HFFc6 (cell line): Measurements from ENCODE around the gene CBX7. TPM values are rescaled to one million over a fixed set of nuclear protein-coding genes. Genes with fewer than 3 reads are reported as not detected.

Experiments
- DNase-seq: peaks from one replicate; pipeline ENCODE4 v3.0.0-alpha.2; 2018
- H3K27ac Mint-ChIP-seq: 2 replicates; pipeline ENCODE4 v1.8.0; 2020; ENCODE audit warnings: mild to moderate bottlenecking, mixed read lengths
- H3K27me3 Mint-ChIP-seq: 2 replicates; pipeline ENCODE4 v1.8.0; 2021; ENCODE audit warnings: mild to moderate bottlenecking, moderate library complexity, mixed read lengths; ENCODE audit not compliant: insufficient read depth
- H3K36me3 Mint-ChIP-seq: 2 replicates; pipeline ENCODE4 v1.8.0; 2021; ENCODE audit warnings: low read depth, mixed read lengths
- H3K4me1 Mint-ChIP-seq: 2 replicates; pipeline ENCODE4 v1.8.0; 2020; ENCODE audit warnings: low read depth, mixed read lengths
- H3K4me3 Mint-ChIP-seq: 2 replicates; pipeline ENCODE4 v1.8.0; 2020; ENCODE audit warnings: mild to moderate bottlenecking, moderate library complexity, mixed read lengths
- H3K9me3 Mint-ChIP-seq: 2 replicates; pipeline ENCODE4 v1.8.0; 2020; ENCODE audit warnings: mild to moderate bottlenecking, mixed read lengths
- total RNA-seq, 6 experiments: library from RNA; stranded (reverse); fragmentation: NEBNext Ultra II Directional; extraction: Animal tissue kit (Norgen Biotek cat#: 25700); gene quantifications; 2 replicates in 1 of 6; 3 replicates in 5 of 6; pipeline ENCODE4 v1.2.3, GENCODE V29; 2021
- TF ChIP-seq, protein P1 (sequence below): fragments of 200-600 bp; sonication (generic); IDR thresholded peaks from 2 replicates; pipeline ENCODE4 v1.5.0; 2021; ENCODE audit warnings: antibody characterized with exemption, mild to moderate bottlenecking

The CBX7 gene
- total RNA-seq, 6 experiments from 2014 or later: 6.2 to 7.2 (median 6.8) TPM

DNA sequence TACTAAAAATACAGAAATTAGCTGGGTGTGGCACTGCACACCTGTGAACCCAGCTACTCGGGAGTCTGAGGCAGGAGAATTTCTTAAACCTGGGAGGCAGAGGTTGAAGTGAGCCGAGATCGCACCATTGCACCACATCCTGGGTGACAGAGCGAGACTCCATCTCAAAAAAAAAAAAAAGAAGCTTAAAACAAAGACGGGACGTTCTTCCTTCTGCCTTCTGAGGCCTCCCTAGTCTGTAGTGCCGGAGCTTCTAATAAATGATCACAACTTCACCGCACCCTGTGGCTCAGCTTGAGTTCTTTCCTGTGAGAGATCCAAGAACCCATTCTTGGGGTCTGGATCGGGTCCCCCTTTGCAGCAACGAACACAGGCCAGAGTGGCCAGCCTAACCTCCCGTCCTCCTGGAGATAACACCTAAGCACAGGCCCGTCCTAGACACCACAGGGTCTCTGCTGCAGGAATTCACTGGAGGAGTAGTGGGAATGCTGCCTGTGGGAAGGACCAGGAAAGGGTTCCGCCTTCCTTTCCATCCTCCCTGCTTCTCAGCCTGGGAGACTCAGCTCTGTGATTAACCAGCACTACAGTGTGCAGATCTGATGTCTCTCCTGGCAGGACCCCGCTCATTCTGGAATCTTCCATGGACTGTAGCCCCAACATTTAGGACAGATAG lies 57.6 kb downstream of the CBX7 start:
- DNase-seq: no peak
- Mint-ChIP-seq H3K4me3 (no peak overlapping the region), H3K27ac (no peak overlapping the region), H3K9me3 (no peaks in the 10 kb centered on the region), H3K4me1 (peaks cover 10% of the 10 kb centered on the region), H3K27me3 (peaks cover 30% of the 10 kb centered on the region), H3K36me3 (no peaks in the 10 kb centered on the region)
- TF ChIP-seq, protein P1, sequence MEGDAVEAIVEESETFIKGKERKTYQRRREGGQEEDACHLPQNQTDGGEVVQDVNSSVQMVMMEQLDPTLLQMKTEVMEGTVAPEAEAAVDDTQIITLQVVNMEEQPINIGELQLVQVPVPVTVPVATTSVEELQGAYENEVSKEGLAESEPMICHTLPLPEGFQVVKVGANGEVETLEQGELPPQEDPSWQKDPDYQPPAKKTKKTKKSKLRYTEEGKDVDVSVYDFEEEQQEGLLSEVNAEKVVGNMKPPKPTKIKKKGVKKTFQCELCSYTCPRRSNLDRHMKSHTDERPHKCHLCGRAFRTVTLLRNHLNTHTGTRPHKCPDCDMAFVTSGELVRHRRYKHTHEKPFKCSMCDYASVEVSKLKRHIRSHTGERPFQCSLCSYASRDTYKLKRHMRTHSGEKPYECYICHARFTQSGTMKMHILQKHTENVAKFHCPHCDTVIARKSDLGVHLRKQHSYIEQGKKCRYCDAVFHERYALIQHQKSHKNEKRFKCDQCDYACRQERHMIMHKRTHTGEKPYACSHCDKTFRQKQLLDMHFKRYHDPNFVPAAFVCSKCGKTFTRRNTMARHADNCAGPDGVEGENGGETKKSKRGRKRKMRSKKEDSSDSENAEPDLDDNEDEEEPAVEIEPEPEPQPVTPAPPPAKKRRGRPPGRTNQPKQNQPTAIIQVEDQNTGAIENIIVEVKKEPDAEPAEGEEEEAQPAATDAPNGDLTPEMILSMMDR: no peak

DNA sequence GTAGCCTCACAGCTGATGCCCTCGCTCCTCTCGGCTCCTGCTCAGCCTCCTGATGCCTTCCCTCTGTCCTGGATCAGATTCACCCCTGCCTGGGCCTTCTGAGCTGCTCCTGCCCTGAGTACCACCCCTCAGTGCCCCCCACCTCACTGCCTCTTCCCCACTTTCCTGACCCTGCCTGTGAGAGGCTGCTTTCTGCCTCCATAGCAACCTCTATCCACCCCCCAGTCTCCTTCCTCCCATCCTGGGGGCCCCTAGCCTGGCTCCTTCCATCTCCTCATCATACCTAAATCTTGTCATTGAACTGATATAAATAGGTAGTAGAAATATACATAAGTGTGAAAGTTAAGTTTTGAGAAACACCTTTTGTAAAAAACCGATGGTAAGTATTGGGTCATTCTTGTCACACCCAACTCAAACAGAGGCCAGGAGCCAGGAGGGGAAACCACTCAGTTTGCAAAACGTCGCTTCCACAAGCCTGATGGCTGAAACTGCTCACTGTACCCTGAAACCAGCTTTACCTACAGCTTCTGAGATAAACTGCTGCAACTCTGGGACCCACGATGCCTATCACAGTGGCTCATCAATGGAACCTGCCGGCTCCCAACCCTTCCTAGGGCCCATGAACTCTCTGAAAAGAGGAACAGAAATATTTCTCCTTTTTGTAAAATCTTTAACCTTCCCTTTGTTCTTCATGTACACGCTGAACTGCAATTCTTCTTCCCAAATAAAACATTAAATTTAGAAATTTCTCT lies 60.2 kb downstream of the CBX7 start:
- H3K36me3 Mint-ChIP-seq: no peaks in the 10 kb centered on the region
- H3K27me3 Mint-ChIP-seq: peaks cover 39% of the 10 kb centered on the region
- H3K4me3 Mint-ChIP-seq: no peak overlapping the region
- H3K27ac Mint-ChIP-seq: no peak overlapping the region
- DNase-seq: no peak
- TF ChIP-seq, protein P1: no peak
- H3K9me3 Mint-ChIP-seq: no peaks in the 10 kb centered on the region
- H3K4me1 Mint-ChIP-seq: peaks cover 6% of the 10 kb centered on the region

DNA sequence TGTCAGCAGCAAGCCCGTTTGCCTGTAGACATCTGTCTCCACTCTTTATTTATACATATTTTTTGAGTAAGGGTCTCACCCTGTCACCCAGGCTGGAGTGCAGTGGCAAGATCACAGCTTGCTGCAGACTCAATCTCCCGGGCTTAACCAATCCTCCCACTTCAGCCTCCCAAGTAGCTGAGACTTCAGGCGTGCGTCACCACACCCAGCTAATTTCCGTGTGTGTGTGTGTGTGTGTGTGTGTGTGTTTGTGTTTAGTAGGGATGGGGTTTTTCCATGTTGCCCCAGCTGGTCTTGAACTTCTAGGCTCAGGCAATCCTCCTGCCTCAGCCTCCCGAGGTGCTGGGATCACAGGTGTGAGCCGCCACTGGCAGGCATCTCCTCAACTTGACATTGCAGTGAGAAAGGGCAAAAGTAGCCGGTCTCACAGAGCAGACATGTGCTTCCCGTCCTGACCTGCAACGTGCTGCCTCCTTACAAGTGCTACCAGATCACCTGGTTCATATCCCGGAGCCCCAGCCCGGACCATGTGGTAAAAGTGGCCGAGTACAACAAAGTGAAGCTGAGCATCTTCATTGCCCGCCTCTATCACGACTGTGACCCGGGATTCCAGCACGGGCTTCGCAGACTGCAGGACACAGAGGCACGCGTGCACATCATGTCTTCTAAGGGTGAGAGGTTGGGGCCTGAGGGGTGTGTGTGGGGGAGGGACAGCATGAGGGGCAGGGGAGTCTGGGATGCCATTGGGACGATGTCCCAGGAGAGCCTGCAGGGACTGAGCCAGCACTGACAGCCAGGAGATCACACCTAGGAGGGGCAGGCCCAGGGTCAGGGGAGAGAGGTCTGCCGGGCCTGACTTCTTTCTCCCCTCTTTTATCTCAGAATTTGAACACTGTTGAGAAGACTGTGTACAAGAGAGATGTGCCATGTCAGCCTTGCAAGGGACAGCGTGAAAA lies 61.1 kb downstream of the CBX7 start:
- no peaks in the 10 kb centered on the region for H3K9me3 Mint-ChIP-seq
- H3K27ac Mint-ChIP-seq: no peak overlapping the region
- H3K36me3 Mint-ChIP-seq: no peaks in the 10 kb centered on the region
- DNase-seq: no peak
- peaks cover 39% of the 10 kb centered on the region for H3K27me3 Mint-ChIP-seq
- TF ChIP-seq, protein P1: no peak
- H3K4me1 Mint-ChIP-seq: peaks cover 4% of the 10 kb centered on the region; the same call in 1 of the 2 replicates
- no peak overlapping the region for H3K4me3 Mint-ChIP-seq

DNA sequence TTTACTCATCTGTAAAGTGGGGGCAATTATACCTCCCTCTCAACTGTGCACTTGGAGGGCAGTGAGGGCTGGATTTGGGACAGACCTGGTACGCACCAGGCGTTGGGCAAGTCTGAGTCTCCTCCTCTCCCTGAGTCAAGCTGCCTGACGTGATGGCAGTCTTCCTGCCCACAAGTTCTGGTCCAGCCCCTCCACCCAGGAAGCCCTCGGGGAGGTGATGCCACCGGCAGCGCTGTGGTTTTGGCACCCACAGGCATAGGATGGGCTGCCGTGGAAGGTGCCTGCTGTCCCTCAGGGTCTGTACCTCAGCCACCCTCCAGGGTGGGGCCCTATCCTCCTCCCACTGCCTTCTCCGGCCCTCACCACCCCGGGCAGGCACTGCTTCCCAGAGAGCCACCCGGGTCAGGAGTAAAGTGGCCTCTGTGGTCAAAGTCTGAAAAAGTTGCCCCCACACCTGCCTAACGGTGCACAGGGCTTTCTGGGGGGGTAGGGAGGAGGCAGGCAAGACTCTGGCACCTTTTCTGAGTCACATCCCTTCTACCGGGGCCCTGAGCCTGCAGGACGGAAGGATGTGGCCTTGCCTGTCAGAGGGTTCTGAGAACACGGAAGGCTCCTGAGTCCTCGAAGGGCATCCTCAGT lies 61.9 kb downstream of the CBX7 start:
- no peak overlapping the region for H3K4me3 Mint-ChIP-seq
- no peak overlapping the region for H3K27ac Mint-ChIP-seq
- H3K36me3 Mint-ChIP-seq: no peaks in the 10 kb centered on the region
- peaks cover 39% of the 10 kb centered on the region for H3K27me3 Mint-ChIP-seq
- H3K9me3 Mint-ChIP-seq: no peaks in the 10 kb centered on the region
- DNase-seq: no peak
- TF ChIP-seq, protein P1: no peak
- H3K4me1 Mint-ChIP-seq: peaks cover 4% of the 10 kb centered on the region; the same call in 1 of the 2 replicates

DNA sequence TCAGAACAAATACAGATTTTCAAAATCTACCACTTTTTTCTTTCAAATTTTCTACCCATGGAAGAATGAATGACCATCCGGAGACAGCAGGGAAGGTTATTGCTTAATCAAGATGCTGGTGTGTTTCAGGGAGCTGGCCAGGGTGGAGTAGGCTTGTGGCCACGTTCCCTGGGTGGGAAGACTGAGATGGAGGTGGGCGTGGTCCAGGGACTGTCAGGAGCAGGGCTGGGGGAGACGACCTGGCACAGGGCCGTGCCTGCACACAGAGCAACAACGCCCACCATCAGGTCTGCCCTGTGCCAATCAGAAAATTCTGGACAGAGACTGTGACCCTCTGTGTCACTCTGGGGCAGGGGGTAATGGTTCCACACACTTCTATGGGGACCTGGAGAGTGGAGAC lies 62.6 kb downstream of the CBX7 start:
- TF ChIP-seq, protein P1: no peak
- Mint-ChIP-seq H3K9me3 (no peaks in the 10 kb centered on the region), H3K27ac (no peak overlapping the region), H3K36me3 (no peaks in the 10 kb centered on the region), H3K27me3 (peaks cover 38% of the 10 kb centered on the region), H3K4me1 (peaks cover 4% of the 10 kb centered on the region; the same call in 1 of the 2 replicates), H3K4me3 (no peak overlapping the region)
- DNase-seq: no peak
